ENCODE data around the gene NMT1.

- TF ChIP-seq CTCF (IDR thresholded peaks at IDR 0.05; ENCODE audit: poor library complexity) (no peak), EZH2phosphoT487 (IDR thresholded peaks at IDR 0.05; ENCODE audit: low read depth, severe bottlenecking, unreplicated experiment) (no peak), EZH2 (IDR thresholded peaks at IDR 0.05; ENCODE audit: borderline replicate concordance) (no peak)
These were observed 26.9 kb downstream of the NMT1 start for GRCh38 chr17:45087978-45088377.
